NCI-H526 (cell line): ENCODE data around the gene ATR.
"Not testable (repeated sequence)": the region's sequence is repeated elsewhere in the genome, so short reads cannot be mapped to it uniquely, and the experiment has no call there.

ENCODE experiments used
- DNase-seq, 2 experiments: peaks; one replicate each; lab custom pipeline; 2025; lab: John Stamatoyannopoulos, UW

Gene ATR

GRCh38 chr3:142578329-142579223 is at the start of gene ATR:
Gene ATR, minus strand, starts transcription at chr3:142578733. Its CDS starts 29 bp downstream, at chr3:142578704.
- DNase-seq = peak; percentile 92 to 98

- DNase-seq = no peak
These were observed 48.4 kb upstream of the ATR start for GRCh38 chr3:142626971-142627370.

GRCh38 chr3:142625153-142625440 is 46.6 kb upstream of the ATR start:
- DNase-seq = no peak

- no peak for DNase-seq
These were observed 46.0 kb upstream of the ATR start for GRCh38 chr3:142624341-142625152.

GRCh38 chr3:142623194-142623593 is 44.7 kb upstream of the ATR start:
- DNase-seq = no peak

- DNase-seq = no peak
These were observed 43.9 kb upstream of the ATR start for GRCh38 chr3:142622405-142622804.

DNA sequence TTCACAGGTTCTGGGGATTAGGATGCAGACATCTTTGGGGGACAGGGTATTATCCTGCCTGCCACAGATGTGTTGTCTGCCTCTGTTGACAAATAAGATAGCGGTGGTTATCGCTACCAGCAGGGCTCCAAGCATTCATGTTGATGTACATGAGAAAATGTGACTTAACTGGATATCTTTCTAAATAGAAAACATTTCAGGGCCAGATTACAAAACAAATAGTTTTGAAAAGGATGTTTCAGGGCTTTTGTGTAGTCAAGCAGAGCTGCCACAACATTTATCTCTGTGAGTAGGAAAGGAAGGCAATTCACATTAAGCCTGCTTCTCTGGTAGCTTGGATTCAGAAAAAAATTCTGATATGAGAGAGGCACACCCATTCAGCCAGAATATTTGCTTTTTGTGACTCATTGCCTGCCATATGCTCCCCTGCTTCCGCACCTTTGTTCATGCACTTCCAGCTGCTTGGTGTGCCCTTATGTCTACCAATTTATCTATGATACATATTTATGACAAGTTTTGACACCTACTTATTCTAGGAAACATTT is 40.5 kb upstream of the ATR start:
- DNase-seq = no peak

DNA sequence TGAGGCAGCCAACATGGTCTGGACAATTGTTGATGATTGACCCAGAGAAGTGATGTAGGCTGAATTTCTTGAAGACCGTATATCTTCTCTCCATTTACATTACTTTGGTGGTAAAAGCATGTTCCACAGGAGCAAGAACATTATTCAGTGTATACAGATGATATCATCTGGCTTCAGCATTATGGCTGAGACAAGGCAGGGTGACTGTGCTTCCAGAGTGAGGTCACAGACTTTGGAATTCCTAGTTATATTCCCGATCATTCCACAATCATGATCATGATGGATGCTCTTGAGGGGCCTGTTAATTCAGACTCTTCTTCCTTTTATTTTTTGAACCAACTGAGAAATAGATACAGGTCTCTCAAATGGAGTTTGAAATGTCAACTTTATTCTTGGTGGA is 36.6 kb upstream of the ATR start:
- no peak for DNase-seq

- no peak for DNase-seq
These were observed 35.6 kb upstream of the ATR start for GRCh38 chr3:142614059-142614626.

GRCh38 chr3:142613491-142613890 is 35.0 kb upstream of the ATR start:
- DNase-seq = no peak

- DNase-seq = no peak
These were observed 32.7 kb upstream of the ATR start for GRCh38 chr3:142611206-142611605.

- no peak for DNase-seq
These were observed 30.6 kb upstream of the ATR start for GRCh38 chr3:142609136-142609535.

DNA sequence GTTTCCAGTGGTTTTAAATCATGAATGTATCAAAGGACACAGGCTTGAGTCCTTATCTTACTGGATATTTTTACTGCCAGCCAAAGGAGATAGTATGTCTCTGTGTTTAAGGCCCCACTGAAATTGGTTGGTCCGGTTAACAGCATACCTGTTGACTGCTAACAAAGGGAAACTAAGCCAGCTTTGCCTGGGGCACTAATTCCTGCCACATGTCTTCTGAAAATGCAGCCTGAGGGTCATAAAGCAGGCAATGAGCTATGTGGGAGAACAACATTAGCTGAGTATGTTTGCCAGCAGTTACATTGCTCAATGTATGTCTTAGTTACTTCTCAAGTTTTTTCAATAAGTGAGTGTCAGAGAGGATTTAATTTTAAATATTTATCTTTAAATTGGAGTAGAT is 30.1 kb upstream of the ATR start:
- DNase-seq = no peak

DNA sequence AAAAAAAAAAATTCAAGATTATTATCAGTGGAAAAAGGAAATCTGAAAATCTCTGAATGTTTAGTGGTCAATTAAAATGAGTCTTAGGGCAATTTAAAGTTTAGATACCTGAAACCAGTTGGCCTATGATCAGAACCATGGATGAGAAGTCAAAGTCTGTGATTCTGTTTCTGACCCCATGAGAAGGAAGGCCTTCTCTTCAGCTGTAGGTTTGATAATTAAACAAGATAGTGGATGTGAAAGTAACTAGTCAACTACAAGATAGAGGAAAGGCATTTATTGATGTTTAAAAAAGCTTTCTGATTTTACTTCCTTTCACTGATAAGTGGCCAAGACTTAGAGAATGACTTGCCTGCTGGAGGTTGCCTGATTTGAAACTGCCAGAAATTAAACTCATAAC is 26.4 kb upstream of the ATR start:
- no peak for DNase-seq

DNA sequence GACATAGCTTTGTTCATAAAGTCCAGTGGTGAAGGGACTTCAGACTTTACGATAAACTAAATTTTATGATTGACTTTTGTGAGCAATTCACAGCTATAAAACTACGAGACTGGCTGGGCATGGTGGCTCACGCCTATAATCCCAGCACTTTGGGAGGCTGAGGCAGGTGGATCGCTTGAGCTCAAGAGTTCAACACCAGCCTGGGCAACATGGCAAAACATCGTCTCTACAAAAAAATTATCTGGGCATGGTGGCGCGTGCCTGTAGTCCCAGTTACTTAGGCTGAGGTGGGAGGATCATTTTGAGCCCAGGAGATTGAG is 24.8 kb upstream of the ATR start:
- DNase-seq = not testable (repeated sequence)

DNA sequence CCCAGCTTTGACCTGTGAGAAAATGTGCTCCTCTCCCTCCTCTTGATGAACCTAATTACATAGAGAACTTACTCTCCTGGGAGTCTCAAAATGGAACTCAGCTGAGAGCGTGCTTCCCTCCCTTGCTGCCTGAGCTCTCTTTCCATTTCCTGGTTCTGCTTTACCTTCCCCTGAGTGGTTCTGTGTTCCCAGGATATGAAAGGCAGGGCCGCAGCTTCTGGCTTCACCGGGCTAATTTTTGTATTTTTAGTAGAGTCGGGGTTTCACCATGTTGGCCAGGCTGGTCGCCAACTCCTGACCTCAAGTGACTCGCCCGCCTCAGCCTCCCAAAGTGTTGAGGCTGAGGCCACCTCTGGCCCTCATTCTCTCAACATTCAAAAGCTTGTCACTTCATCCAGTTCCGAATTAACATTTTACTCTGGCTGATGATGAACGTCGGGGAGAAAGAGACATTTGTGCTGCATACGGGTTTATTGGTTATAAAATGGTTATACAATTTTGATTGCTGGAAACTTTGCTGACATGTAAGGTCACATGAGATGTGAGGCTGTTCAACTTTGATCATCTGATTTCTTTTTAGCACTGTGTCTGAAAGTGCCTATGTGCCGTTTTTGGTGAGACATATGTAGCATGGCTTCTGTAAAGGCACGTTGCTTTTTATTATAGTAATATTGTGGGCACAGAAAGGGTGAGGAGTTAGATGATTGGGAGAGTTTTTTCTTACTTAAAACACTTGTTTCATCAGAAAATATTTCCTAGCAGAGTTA is 24.3 kb upstream of the ATR start:
- DNase-seq = no peak

DNA sequence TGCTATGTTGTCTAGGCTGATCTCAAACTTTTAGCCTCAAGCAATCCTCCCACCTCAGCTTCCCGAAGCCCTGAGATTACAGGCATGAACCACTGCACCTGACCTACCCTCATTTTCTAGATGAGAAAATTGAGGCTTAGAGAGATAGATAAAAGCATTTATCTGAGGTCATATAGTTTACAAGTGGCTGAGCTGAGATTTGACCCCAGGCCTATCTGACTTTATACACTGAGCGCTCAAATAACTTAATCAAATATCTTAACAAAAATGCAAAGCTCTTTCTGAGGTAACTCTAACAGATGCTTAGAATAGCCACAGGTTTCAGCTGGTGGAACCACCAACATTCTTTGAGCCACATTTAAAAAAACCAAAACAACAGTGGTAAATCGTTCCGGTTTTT is 23.2 kb upstream of the ATR start:
- DNase-seq = no peak

- DNase-seq = no peak
These were observed 19.4 kb upstream of the ATR start for GRCh38 chr3:142597906-142598305.

GRCh38 chr3:142596726-142597088 is 18.2 kb upstream of the ATR start:
- no peak for DNase-seq

DNA sequence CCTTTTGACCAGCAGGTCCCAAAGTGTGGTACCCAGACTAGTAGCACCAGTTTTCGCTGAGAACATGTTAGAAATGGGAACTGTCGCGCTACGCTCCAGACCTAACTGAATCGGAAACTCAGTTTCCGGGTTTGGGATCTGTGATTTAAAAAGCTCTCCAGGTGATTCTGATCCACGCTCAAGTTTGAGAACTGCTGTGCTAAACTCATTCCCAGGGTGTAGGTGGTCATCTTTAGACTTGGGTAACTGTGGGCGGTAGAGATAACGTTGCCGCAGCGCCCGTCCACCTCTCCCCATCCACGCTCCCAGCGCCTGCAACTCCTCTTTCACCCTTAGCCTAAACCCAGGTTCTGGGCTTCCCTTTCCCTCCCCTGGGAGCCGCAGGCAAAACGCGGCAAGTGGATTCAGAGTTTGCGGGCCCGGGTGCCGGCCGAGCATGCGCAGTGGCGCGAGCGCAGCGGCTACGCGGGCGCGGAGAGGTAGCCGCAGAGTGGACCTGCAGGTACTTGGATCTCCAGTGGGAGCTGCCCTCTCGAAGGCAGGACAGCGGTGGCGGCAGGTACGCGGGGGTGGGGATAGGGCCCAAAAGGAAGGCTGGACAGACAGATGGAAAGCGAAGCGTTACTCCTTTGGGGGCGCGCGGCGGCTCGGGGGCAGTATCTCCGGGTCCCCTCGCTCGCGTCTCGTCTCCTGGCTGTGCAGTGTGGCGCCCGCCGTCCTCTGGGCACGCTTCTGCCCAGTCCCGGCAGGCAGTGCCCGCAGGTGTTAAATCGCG is 17.6 kb upstream of the ATR start, which contains the start of gene PLS1:
TSS of gene PLS1 (plus strand) at position 443 of the 775 bp plus-strand sequence. CDS start 67,845 bp downstream, outside the sequence.
- peak; percentile 91 to 96 for DNase-seq

- peak in 1 of 2 experiments; percentile 41 for DNase-seq
These were observed 17.0 kb upstream of the ATR start for GRCh38 chr3:142595581-142595950.
